ENCODE data around the gene SFSWAP. TPM values are rescaled to one million over a fixed set of nuclear protein-coding genes. Genes with fewer than 3 reads are reported as not detected.

Gene SFSWAP
- polyA plus RNA-seq, 1 donor from 2014 or later, result 56.6 TPM

DNA sequence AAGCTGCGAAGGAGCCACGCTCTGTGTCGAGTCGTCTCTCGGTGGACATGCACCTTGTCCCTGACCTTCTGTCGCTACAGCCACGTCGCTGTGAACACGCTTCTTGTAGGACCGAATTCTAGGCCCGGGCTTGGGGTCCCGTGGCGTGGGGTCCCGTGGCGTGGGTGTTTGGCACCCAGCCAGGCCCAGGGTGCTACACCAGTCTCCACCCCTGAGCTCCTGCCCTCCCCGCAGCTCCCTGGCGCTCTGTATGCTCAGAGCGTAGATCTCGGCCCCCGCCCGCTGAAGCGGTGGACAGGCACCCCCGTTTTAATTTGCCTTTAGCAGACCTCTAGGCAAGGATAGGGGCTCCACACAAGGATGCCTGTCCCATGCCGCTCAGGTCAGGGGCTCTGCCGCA lies 133.8 kb downstream of the SFSWAP start:
- H4K20me1 ChIP-seq (ENCODE audit: insufficient read depth), result no peaks in the 10 kb centered on the region
- H3K9me3 ChIP-seq (ENCODE audit: low read length), result no peaks in the 10 kb centered on the region
- TF ChIP-seq TAF1 (IDR thresholded peaks at IDR 0.05; ENCODE audit: low read depth) (no peak), EP300 (conservative IDR thresholded peaks at IDR 0.05; ENCODE audit: poor library complexity, severe bottlenecking) (no peak), RAD21 (conservative IDR thresholded peaks at IDR 0.05) (no peak), SMC3 (conservative IDR thresholded peaks at IDR 0.05; ENCODE audit: poor library complexity) (no peak), POLR2AphosphoS5 (IDR thresholded peaks at IDR 0.05) (no peak), EZH2 (IDR thresholded peaks at IDR 0.05; ENCODE audit: borderline replicate concordance, insufficient read depth, low read length, poor library complexity, severe bottlenecking) (no peak), MXI1 (conservative IDR thresholded peaks at IDR 0.05; ENCODE audit: poor library complexity, severe bottlenecking) (no peak)
- TF ChIP-seq, protein P1, sequence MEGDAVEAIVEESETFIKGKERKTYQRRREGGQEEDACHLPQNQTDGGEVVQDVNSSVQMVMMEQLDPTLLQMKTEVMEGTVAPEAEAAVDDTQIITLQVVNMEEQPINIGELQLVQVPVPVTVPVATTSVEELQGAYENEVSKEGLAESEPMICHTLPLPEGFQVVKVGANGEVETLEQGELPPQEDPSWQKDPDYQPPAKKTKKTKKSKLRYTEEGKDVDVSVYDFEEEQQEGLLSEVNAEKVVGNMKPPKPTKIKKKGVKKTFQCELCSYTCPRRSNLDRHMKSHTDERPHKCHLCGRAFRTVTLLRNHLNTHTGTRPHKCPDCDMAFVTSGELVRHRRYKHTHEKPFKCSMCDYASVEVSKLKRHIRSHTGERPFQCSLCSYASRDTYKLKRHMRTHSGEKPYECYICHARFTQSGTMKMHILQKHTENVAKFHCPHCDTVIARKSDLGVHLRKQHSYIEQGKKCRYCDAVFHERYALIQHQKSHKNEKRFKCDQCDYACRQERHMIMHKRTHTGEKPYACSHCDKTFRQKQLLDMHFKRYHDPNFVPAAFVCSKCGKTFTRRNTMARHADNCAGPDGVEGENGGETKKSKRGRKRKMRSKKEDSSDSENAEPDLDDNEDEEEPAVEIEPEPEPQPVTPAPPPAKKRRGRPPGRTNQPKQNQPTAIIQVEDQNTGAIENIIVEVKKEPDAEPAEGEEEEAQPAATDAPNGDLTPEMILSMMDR (IDR thresholded peaks at IDR 0.05; ENCODE audit: poor library complexity, severe bottlenecking), result no peak
- TF ChIP-seq, protein P2, sequence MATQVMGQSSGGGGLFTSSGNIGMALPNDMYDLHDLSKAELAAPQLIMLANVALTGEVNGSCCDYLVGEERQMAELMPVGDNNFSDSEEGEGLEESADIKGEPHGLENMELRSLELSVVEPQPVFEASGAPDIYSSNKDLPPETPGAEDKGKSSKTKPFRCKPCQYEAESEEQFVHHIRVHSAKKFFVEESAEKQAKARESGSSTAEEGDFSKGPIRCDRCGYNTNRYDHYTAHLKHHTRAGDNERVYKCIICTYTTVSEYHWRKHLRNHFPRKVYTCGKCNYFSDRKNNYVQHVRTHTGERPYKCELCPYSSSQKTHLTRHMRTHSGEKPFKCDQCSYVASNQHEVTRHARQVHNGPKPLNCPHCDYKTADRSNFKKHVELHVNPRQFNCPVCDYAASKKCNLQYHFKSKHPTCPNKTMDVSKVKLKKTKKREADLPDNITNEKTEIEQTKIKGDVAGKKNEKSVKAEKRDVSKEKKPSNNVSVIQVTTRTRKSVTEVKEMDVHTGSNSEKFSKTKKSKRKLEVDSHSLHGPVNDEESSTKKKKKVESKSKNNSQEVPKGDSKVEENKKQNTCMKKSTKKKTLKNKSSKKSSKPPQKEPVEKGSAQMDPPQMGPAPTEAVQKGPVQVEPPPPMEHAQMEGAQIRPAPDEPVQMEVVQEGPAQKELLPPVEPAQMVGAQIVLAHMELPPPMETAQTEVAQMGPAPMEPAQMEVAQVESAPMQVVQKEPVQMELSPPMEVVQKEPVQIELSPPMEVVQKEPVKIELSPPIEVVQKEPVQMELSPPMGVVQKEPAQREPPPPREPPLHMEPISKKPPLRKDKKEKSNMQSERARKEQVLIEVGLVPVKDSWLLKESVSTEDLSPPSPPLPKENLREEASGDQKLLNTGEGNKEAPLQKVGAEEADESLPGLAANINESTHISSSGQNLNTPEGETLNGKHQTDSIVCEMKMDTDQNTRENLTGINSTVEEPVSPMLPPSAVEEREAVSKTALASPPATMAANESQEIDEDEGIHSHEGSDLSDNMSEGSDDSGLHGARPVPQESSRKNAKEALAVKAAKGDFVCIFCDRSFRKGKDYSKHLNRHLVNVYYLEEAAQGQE (IDR thresholded peaks at IDR 0.05; ENCODE audit: borderline replicate concordance), result no peak
- H3F3A ChIP-seq (ENCODE audit: insufficient read depth, low read length, poor library complexity, severe bottlenecking), result no peaks in the 10 kb centered on the region
- no peak overlapping the region for H3K4me2 ChIP-seq (ENCODE audit: low read length)
- H2AFZ ChIP-seq (ENCODE audit: low read depth, low read length), result no peak overlapping the region
- no peaks in the 10 kb centered on the region for H3K36me3 ChIP-seq (ENCODE audit: insufficient read depth, low read length)
- no peak overlapping the region for H3K9ac ChIP-seq (ENCODE audit: low read length)
- H3K27me3 ChIP-seq (ENCODE audit: insufficient read depth, low read depth, low read length), result no peaks in the 10 kb centered on the region
- H3K79me2 ChIP-seq (replicated peaks; ENCODE audit: insufficient read depth, low read length), result no peaks in the 10 kb centered on the region
- no peak overlapping the region for H3K4me3 ChIP-seq (ENCODE audit: low read length)
- H3K27ac ChIP-seq (ENCODE audit: low read length), result no peak overlapping the region
- H3K9me2 ChIP-seq (ENCODE audit: insufficient read depth, low read length), result no peaks in the 10 kb centered on the region

DNA sequence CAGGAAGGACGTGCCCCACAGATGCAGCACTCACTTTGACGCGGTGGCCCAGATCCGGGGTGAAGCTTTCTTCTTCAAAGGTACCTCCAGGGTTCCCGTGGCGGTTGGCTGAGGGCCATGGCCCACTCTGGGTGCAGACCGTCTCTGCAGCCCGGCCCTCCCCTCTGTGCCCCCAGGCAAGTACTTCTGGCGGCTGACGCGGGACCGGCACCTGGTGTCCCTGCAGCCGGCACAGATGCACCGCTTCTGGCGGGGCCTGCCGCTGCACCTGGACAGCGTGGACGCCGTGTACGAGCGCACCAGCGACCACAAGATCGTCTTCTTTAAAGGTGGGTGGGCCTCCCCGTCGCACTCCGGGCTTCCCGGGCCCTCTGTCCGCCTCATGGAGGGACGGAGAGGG lies 134.2 kb downstream of the SFSWAP start:
- Histone ChIP-seq H3K27ac (ENCODE audit: low read length) (no peak overlapping the region), H2AFZ (ENCODE audit: low read depth, low read length) (no peak overlapping the region), H3K36me3 (ENCODE audit: insufficient read depth, low read length) (no peaks in the 10 kb centered on the region), H3K79me2 (replicated peaks; ENCODE audit: insufficient read depth, low read length) (no peaks in the 10 kb centered on the region), H3K9me3 (ENCODE audit: low read length) (no peaks in the 10 kb centered on the region), H3K4me2 (ENCODE audit: low read length) (no peak overlapping the region), H4K20me1 (ENCODE audit: insufficient read depth) (no peaks in the 10 kb centered on the region), H3K27me3 (ENCODE audit: insufficient read depth, low read depth, low read length) (no peaks in the 10 kb centered on the region), H3K9me2 (ENCODE audit: insufficient read depth, low read length) (no peaks in the 10 kb centered on the region), H3F3A (ENCODE audit: insufficient read depth, low read length, poor library complexity, severe bottlenecking) (no peaks in the 10 kb centered on the region), H3K4me3 (ENCODE audit: low read length) (no peak overlapping the region), H3K9ac (ENCODE audit: low read length) (no peak overlapping the region)
- TF ChIP-seq, protein P1 (IDR thresholded peaks at IDR 0.05; ENCODE audit: poor library complexity, severe bottlenecking), result no peak
- no peak for TF ChIP-seq EZH2 (IDR thresholded peaks at IDR 0.05; ENCODE audit: borderline replicate concordance, insufficient read depth, low read length, poor library complexity, severe bottlenecking)
- TF ChIP-seq POLR2AphosphoS5 (IDR thresholded peaks at IDR 0.05), result no peak
- no peak for TF ChIP-seq SMC3 (conservative IDR thresholded peaks at IDR 0.05; ENCODE audit: poor library complexity)
- no peak for TF ChIP-seq TAF1 (IDR thresholded peaks at IDR 0.05; ENCODE audit: low read depth)
- TF ChIP-seq MXI1 (conservative IDR thresholded peaks at IDR 0.05; ENCODE audit: poor library complexity, severe bottlenecking), result no peak
- no peak for TF ChIP-seq RAD21 (conservative IDR thresholded peaks at IDR 0.05)

All from neural cell (in vitro differentiated cells).